Natural killer cell (primary cell): ENCODE results near the gene SCLT1. TPM values are rescaled to one million over a fixed set of nuclear protein-coding genes. Genes with fewer than 3 reads are reported as not detected.
A peak's percentile ranks its signal among the peaks of the same experiment; 100 is the strongest.

Experiments used
- ATAC-seq, 3 donors: fragments of 150-1000 bp in 2 of 3; fragments of 200-7000 bp in 1 of 3; cut with Tn5 transposase; 1 replicate in 1 of 3; 2 replicates in 2 of 3; pipeline ENCODE4 v1.10.0; 2021; ENCODE audit warnings: mild to moderate bottlenecking in 2 of 3, moderate library complexity in 2 of 3
- DNase-seq, 2 donors: peaks; one replicate each; pipeline versions ENCODE4 v3.0.0 to v3.0.0-alpha.2; 2013 to 2021; ENCODE audit warnings: mixed read lengths in 1 of 2
- H3K27ac ChIP-seq: one replicate; pipeline ENCODE4 v1.5.1; 2013; ENCODE audit warnings: mild to moderate bottlenecking, low read length
- H3K27me3 ChIP-seq: one replicate; pipeline ENCODE4 v1.6.1; 2013; ENCODE audit warnings: low read length; ENCODE audit not compliant: control insufficient read depth, insufficient read depth
- H3K36me3 ChIP-seq: one replicate; pipeline ENCODE4 v1.6.1; 2013; ENCODE audit warnings: low read length; ENCODE audit not compliant: control insufficient read depth, insufficient read depth
- H3K4me1 ChIP-seq: one replicate; pipeline ENCODE4 v1.6.1; 2013; ENCODE audit warnings: low read length; ENCODE audit not compliant: control insufficient read depth, insufficient read depth
- H3K4me3 ChIP-seq: one replicate; pipeline ENCODE4 v1.5.1; 2013; ENCODE audit warnings: low read length
- H3K9me3 ChIP-seq: one replicate; pipeline ENCODE4 v1.6.1; 2013; ENCODE audit warnings: low read length; ENCODE audit not compliant: control insufficient read depth, insufficient read depth
- H3K27ac Mint-ChIP-seq, 2 donors: one replicate each; pipeline ENCODE4 v1.8.0; 2022; ENCODE audit warnings: mild to moderate bottlenecking in 2 of 2, mixed read lengths in 2 of 2, moderate library complexity in 1 of 2
- H3K27me3 Mint-ChIP-seq, 2 donors: one replicate each; pipeline ENCODE4 v1.8.0; 2022; ENCODE audit warnings: low read depth in 2 of 2, mixed read lengths in 2 of 2
- H3K36me3 Mint-ChIP-seq: one replicate; pipeline ENCODE4 v1.8.0; 2022; ENCODE audit warnings: mixed read lengths
- H3K4me1 Mint-ChIP-seq, 2 donors: one replicate each; pipeline ENCODE4 v1.8.0; 2022; ENCODE audit warnings: mixed read lengths in 2 of 2
- H3K4me3 Mint-ChIP-seq: one replicate; pipeline ENCODE4 v1.8.0; 2022; ENCODE audit warnings: mild to moderate bottlenecking, moderate library complexity, mixed read lengths
- H3K9me3 Mint-ChIP-seq, 2 donors: one replicate each; pipeline ENCODE4 v1.8.0; 2022; ENCODE audit warnings: mixed read lengths in 2 of 2
- CTCF ChIP-seq: fragments of 200-600 bp; IDR thresholded peaks from one replicate; pipeline ENCODE4 v1.8.0; 2022; ENCODE audit warnings: antibody characterized with exemption
- WGBS: methylation state at CpG from one replicate; pipeline ENCODE4 v1.1.7; 2013; ENCODE audit warnings: missing lambda C conversion rate; ENCODE audit not compliant: insufficient coverage; 5-methylcytosine and 5-hydroxymethylcytosine counted together
- intact Hi-C: fragments of 100-400 bp; cut with micrococcal nuclease; formaldehyde crosslinking; loops from one replicate; pipeline ENCODE4 v1.14.2; 2022
- total RNA-seq, 4 donors: library from RNA; stranded (reverse); fragments of 120-200 nt in 1 of 4; gene quantifications; one replicate each; pipeline versions ENCODE4 v1.2.3 to v1.2.4, GENCODE V29; 2013 to 2022

Gene SCLT1
- total RNA-seq, 3 donors from 2014 or later (not counting 1 experiment from before 2014, with no cell fraction given), result 54.0 to 59.9 (median 55.4) TPM

GRCh38 chr4:129087516-129087915 is 5.8 kb downstream of the SCLT1 start:
- no peak for TF ChIP-seq CTCF
- 90% methylated on average over 1 of the region's 2 CpGs for WGBS
- H3K9me3 Mint-ChIP-seq, result peaks cover 0 to 3% of the 10 kb centered on the region in 2 donors
- H3K4me1 Mint-ChIP-seq, result peaks cover 39% of the 10 kb centered on the region in 2 donors
- H3K27ac Mint-ChIP-seq, result peak overlapping the region in 1 of 2 donors; percentile 0
- H3K4me1 ChIP-seq, result peaks cover 6% of the 10 kb centered on the region
- no peak overlapping the region for H3K27ac ChIP-seq
- no peaks in the 10 kb centered on the region for H3K9me3 ChIP-seq
- no peak overlapping the region for H3K4me3 ChIP-seq
- H3K27me3 ChIP-seq, result no peaks in the 10 kb centered on the region
- intact Hi-C loops, result no loop called here
- no peak for ATAC-seq
- no peak overlapping the region for H3K4me3 Mint-ChIP-seq
- H3K36me3 Mint-ChIP-seq, result no peaks in the 10 kb centered on the region
- H3K36me3 ChIP-seq, result no peaks in the 10 kb centered on the region
- no peaks in the 10 kb centered on the region for H3K27me3 Mint-ChIP-seq
- no peak for DNase-seq

GRCh38 chr4:129085472-129085871 is 7.9 kb downstream of the SCLT1 start:
- Mint-ChIP-seq H3K27me3 (no peaks in the 10 kb centered on the region), H3K36me3 (peaks cover 9% of the 10 kb centered on the region), H3K4me3 (no peak overlapping the region), H3K4me1 (peaks cover 39% of the 10 kb centered on the region in 2 donors), H3K9me3 (peaks cover 0 to 5% of the 10 kb centered on the region in 2 donors), H3K27ac (no peak overlapping the region)
- no peak overlapping the region for H3K4me3 ChIP-seq
- no peak for DNase-seq
- intact Hi-C loops, result no loop called here
- H3K36me3 ChIP-seq, result peaks cover 13% of the 10 kb centered on the region
- no peaks in the 10 kb centered on the region for H3K9me3 ChIP-seq
- H3K27me3 ChIP-seq, result no peaks in the 10 kb centered on the region
- no peak for ATAC-seq
- no peak overlapping the region for H3K27ac ChIP-seq
- no peaks in the 10 kb centered on the region for H3K4me1 ChIP-seq
- 97% methylated on average over 4 of the region's 4 CpGs for WGBS
- TF ChIP-seq CTCF, result no peak

- Mint-ChIP-seq H3K36me3 (peaks cover 19% of the 10 kb centered on the region), H3K4me3 (no peak overlapping the region), H3K9me3 (peaks cover 2 to 9% of the 10 kb centered on the region in 2 donors), H3K27ac (no peak overlapping the region), H3K4me1 (peaks cover 32 to 40% of the 10 kb centered on the region in 2 donors), H3K27me3 (no peaks in the 10 kb centered on the region)
- DNase-seq, result no peak
- TF ChIP-seq CTCF, result no peak
- Histone ChIP-seq H3K27ac (no peak overlapping the region), H3K9me3 (peaks cover 4% of the 10 kb centered on the region), H3K36me3 (peaks cover 31% of the 10 kb centered on the region), H3K4me3 (no peak overlapping the region), H3K27me3 (no peaks in the 10 kb centered on the region), H3K4me1 (no peaks in the 10 kb centered on the region)
- no peak for ATAC-seq
- intact Hi-C loops, result no loop called here
- WGBS, result 93% methylated on average over 1 of the region's 5 CpGs
Measured at GRCh38 chr4:129082302-129082701, 11.0 kb downstream of the SCLT1 start.

GRCh38 chr4:129080129-129080528 is 13.2 kb downstream of the SCLT1 start:
- Histone ChIP-seq H3K27ac (no peak overlapping the region), H3K36me3 (peaks cover 34% of the 10 kb centered on the region), H3K4me3 (no peak overlapping the region), H3K27me3 (no peaks in the 10 kb centered on the region), H3K4me1 (no peaks in the 10 kb centered on the region), H3K9me3 (peaks cover 4% of the 10 kb centered on the region)
- H3K27me3 Mint-ChIP-seq, result no peaks in the 10 kb centered on the region
- H3K4me3 Mint-ChIP-seq, result no peak overlapping the region
- ATAC-seq, result no peak
- peaks cover 30 to 38% of the 10 kb centered on the region in 2 donors for H3K4me1 Mint-ChIP-seq
- intact Hi-C loops, result no loop called here
- no peak for TF ChIP-seq CTCF
- no peak overlapping the region for H3K27ac Mint-ChIP-seq
- peaks cover 2 to 9% of the 10 kb centered on the region in 2 donors for H3K9me3 Mint-ChIP-seq
- peaks cover 22% of the 10 kb centered on the region for H3K36me3 Mint-ChIP-seq
- no peak for DNase-seq
